Fibroblast of villous mesenchyme (primary cell): ENCODE data around the gene SLC4A3. TPM values are rescaled to one million over a fixed set of nuclear protein-coding genes. Genes with fewer than 3 reads are reported as not detected.

Source experiments
- DNase-seq: peaks from one replicate; pipeline ENCODE4 v3.0.0-alpha.2; 2010; ENCODE audit warnings: low read depth
- H3K4me3 ChIP-seq: 2 replicates; pipeline ENCODE4 v1.5.1; 2011; ENCODE audit warnings: low read depth, mild to moderate bottlenecking, low read length
- CTCF ChIP-seq: IDR thresholded peaks from 2 replicates; pipeline ENCODE4 v1.5.1; 2012; ENCODE audit warnings: low read depth, mild to moderate bottlenecking, low read length; ENCODE audit not compliant: insufficient read depth
- small RNA-seq: library from RNA; depleted of rRNA; stranded (forward); fragments of <200 nt; gene quantifications from one replicate; pipeline ENCODE3, GENCODE V24; 2012
- total RNA-seq: library from RNA; depleted of rRNA; stranded (reverse); fragments of >200 nt; gene quantifications from 2 replicates; pipeline ENCODE4 v1.2.3, GENCODE V29; 2012

The SLC4A3 gene
- total RNA-seq, 1 donor = 5.6 TPM

GRCh38 chr2:219688560-219689445 is 61.4 kb downstream of the SLC4A3 start:
- H3K4me3 ChIP-seq = peak overlapping the region; percentile 1
- DNase-seq = peak; percentile 87
- TF ChIP-seq CTCF = no peak

GRCh38 chr2:219689676-219690628 is 62.5 kb downstream of the SLC4A3 start:
- DNase-seq = peak; percentile 81
- peak; percentile 57 for TF ChIP-seq CTCF
- H3K4me3 ChIP-seq = no peak overlapping the region

- H3K4me3 ChIP-seq = no peak overlapping the region
- no peak for DNase-seq
- no peak for TF ChIP-seq CTCF
These were observed 64.1 kb downstream of the SLC4A3 start for GRCh38 chr2:219691571-219691970.

Small RNA genes lying within 50 kb of the gene (small RNA-seq; reads per million reads assigned to genes)
- gene RN7SKP213 = not detected

Other genes starting within 250 kb of the SLC4A3 start
- 64.8 and 65.7 TPM in 2 replicates for gene DNPEP, start 239.7 kb upstream of the SLC4A3 start, total RNA-seq
- gene DES, start 209.3 kb upstream of the SLC4A3 start, total RNA-seq = 20.7 and 35.8 TPM in 2 replicates
- gene SPEG, start 192.8 kb upstream of the SLC4A3 start, total RNA-seq = 46.7 and 48.8 TPM in 2 replicates
- gene GMPPA, start 128.7 kb upstream of the SLC4A3 start, total RNA-seq = 60.9 and 65.1 TPM in 2 replicates
- gene ASIC4, start 113.1 kb upstream of the SLC4A3 start, total RNA-seq = under 0.01 TPM in 1 of 2 replicates, not detected in the other
- 196 and 201 TPM in 2 replicates for gene CHPF, start 83.8 kb upstream of the SLC4A3 start, total RNA-seq
- 2.6 and 2.9 TPM in 2 replicates for gene TMEM198, start 83.6 kb upstream of the SLC4A3 start, total RNA-seq
- gene OBSL1, start 56.1 kb upstream of the SLC4A3 start, total RNA-seq = 67.0 and 86.8 TPM in 2 replicates
- 0.43 and 0.64 TPM in 2 replicates for gene INHA, start 55.3 kb upstream of the SLC4A3 start, total RNA-seq
- 16.4 and 18.7 TPM in 2 replicates for gene STK11IP, start 29.8 kb upstream of the SLC4A3 start, total RNA-seq